ENCODE data around the gene TMEM42.

The TMEM42 gene

DNA sequence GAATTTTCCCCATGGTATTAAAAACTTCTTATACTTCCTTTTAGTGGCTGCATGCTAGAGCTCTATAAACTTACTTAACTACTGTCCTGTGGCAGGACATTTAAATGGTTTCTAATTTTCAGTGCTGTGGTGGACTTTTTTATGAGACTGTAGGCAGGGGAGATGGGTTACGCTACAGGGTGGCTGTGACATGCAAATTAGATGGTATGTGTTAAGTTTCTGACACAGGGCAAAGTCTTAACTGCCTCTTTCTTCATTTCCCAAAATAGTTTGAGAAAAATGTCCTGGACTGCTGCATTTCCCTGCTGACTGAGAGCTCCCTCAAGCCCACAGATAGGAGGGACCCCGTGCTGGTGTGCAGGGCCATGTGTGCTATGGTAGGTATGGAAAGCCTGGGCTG is 34.7 kb downstream of the TMEM42 start:
- Histone ChIP-seq H3K36me3 (ENCODE audit: insufficient read depth, low read length) (no peaks in the 10 kb centered on the region), H3K27ac (no peak overlapping the region), H3K4me3 (no peak overlapping the region), H3K9me3 (ENCODE audit: low read depth, low read length) (no peaks in the 10 kb centered on the region), H3K9ac (ENCODE audit: insufficient read length) (no peak overlapping the region)
- no peak for DNase-seq (ENCODE audit: low read depth, low spot score)
- no peak for TF ChIP-seq FOXP2 (optimal IDR thresholded peaks at IDR 0.05; ENCODE audit: control extremely low read depth, extremely low read length, insufficient read depth)

DNA sequence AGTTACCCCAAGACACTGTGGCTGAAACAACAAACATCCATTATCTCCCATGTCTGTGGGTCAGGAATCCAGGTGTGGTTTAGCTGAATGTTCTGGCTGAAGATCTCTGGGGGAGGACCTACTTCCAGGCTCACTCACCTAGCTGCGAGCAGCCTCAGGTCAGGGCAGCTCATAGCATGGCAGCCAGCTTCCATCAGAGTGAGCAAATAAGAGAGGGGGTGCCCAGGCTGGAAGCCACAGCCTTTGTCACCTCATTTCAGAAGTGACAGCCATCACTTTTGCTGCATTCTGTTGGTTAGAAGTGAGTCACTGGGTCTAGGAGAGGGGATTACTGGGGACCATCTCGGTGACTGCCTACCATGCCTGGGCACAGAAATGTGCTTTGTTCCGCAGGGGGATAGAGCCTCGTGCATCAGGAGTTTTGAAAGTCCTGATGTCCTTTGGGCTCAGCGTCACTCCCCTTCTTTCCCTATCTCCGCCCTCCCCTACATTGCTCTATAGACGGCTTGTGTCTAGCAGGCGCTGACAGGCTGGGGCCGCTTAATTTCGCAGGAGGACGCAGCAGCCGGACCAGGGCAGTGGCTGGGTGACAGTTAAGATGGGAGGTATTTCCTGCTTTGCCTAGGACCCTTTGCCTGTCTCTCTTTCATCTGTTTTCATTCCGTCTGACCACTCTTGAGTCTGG is 38.1 kb downstream of the TMEM42 start:
- no peak overlapping the region for H3K27ac ChIP-seq
- H3K36me3 ChIP-seq (ENCODE audit: insufficient read depth, low read length) = no peaks in the 10 kb centered on the region
- H3K9ac ChIP-seq (ENCODE audit: insufficient read length) = no peak overlapping the region
- no peak overlapping the region for H3K4me3 ChIP-seq
- TF ChIP-seq EZH2 (IDR thresholded peaks at IDR 0.05) = no peak
- no peak for TF ChIP-seq FOXP2 (optimal IDR thresholded peaks at IDR 0.05; ENCODE audit: control extremely low read depth, extremely low read length, insufficient read depth)
- no peak for TF ChIP-seq POLR2AphosphoS5 (IDR thresholded peaks at IDR 0.05; ENCODE audit: borderline replicate concordance, low read depth, low read length)
- no peaks in the 10 kb centered on the region for H3K9me3 ChIP-seq (ENCODE audit: low read depth, low read length)
- DNase-seq (ENCODE audit: low read depth, low spot score) = no peak

DNA sequence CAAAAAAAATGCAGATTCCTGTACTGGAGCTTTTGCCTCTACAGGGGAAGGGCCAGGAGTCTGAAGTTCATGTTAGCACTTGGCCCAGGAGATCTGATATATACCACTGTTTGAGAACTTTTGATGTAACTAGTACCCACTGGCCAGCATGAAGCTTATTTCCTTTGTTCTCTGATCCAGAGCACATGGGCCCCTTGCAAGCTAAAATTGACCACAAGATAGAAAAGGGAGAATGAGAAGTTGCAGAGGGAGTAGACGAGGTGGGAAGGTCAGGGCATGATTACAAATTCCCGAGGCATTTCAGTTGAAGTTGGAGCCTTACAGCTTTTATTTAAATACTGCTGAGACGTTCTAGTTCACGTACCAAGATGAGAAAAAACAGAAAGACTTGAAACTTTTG is 40.9 kb downstream of the TMEM42 start:
- Histone ChIP-seq H3K36me3 (ENCODE audit: insufficient read depth, low read length) (no peaks in the 10 kb centered on the region), H3K9me3 (ENCODE audit: low read depth, low read length) (no peaks in the 10 kb centered on the region), H3K27ac (no peak overlapping the region), H3K4me3 (no peak overlapping the region), H3K9ac (ENCODE audit: insufficient read length) (no peak overlapping the region)
- TF ChIP-seq EZH2 (IDR thresholded peaks at IDR 0.05) = no peak
- TF ChIP-seq FOXP2 (optimal IDR thresholded peaks at IDR 0.05; ENCODE audit: control extremely low read depth, extremely low read length, insufficient read depth) = no peak
- TF ChIP-seq POLR2AphosphoS5 (IDR thresholded peaks at IDR 0.05; ENCODE audit: borderline replicate concordance, low read depth, low read length) = no peak
- DNase-seq (ENCODE audit: low read depth, low spot score) = no peak

DNA sequence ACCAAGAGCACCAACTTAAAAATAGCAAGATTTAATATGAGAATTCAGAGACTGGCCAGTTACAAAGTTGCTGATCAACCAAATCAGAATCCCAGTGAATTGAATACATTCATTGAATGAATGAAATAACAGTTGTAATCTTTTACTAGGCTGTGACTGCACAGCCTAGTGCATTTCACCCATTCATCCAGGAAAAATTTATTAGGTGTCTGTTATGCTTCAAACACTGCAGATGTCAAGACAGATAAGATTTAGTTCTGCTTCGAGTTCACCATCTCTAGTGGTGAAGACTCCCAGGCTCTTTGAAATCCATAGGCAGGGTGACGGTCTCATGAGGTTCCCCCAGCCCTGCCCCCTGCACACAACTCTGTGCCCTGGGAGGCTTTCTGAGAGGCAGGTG is 41.6 kb downstream of the TMEM42 start:
- no peak overlapping the region for H3K9ac ChIP-seq (ENCODE audit: insufficient read length)
- H3K4me3 ChIP-seq = no peak overlapping the region
- no peak for DNase-seq (ENCODE audit: low read depth, low spot score)
- H3K36me3 ChIP-seq (ENCODE audit: insufficient read depth, low read length) = no peaks in the 10 kb centered on the region
- H3K9me3 ChIP-seq (ENCODE audit: low read depth, low read length) = no peaks in the 10 kb centered on the region
- no peak overlapping the region for H3K27ac ChIP-seq
- TF ChIP-seq POLR2AphosphoS5 (IDR thresholded peaks at IDR 0.05; ENCODE audit: borderline replicate concordance, low read depth, low read length) = no peak

DNA sequence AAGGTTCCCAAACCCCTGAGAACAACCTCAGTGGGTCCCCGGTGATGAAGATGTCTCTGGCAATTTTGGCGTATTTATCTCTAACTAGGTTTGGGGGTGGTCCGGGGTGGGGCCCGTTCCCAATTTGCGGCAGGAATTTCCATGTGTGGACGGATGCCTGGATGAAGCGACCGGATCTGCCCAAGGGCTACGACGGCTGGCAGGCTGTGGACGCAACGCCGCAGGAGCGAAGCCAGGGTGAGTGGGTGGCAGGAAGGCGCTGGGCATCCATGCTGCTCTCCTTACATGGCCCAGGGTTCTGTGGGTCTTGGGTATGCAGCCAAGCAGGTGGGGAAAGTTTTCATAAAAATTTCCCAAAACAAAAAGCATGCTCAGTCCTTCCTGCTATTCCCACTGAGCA is 42.0 kb downstream of the TMEM42 start:
- TF ChIP-seq POLR2AphosphoS5 (IDR thresholded peaks at IDR 0.05; ENCODE audit: borderline replicate concordance, low read depth, low read length) = no peak
- no peak for TF ChIP-seq EZH2 (IDR thresholded peaks at IDR 0.05)
- no peak for TF ChIP-seq FOXP2 (optimal IDR thresholded peaks at IDR 0.05; ENCODE audit: control extremely low read depth, extremely low read length, insufficient read depth)
- Histone ChIP-seq H3K36me3 (ENCODE audit: insufficient read depth, low read length) (no peaks in the 10 kb centered on the region), H3K9me3 (ENCODE audit: low read depth, low read length) (no peaks in the 10 kb centered on the region), H3K9ac (ENCODE audit: insufficient read length) (no peak overlapping the region), H3K27ac (no peak overlapping the region), H3K4me3 (no peak overlapping the region)
- DNase-seq (ENCODE audit: low read depth, low spot score) = no peak

DNA sequence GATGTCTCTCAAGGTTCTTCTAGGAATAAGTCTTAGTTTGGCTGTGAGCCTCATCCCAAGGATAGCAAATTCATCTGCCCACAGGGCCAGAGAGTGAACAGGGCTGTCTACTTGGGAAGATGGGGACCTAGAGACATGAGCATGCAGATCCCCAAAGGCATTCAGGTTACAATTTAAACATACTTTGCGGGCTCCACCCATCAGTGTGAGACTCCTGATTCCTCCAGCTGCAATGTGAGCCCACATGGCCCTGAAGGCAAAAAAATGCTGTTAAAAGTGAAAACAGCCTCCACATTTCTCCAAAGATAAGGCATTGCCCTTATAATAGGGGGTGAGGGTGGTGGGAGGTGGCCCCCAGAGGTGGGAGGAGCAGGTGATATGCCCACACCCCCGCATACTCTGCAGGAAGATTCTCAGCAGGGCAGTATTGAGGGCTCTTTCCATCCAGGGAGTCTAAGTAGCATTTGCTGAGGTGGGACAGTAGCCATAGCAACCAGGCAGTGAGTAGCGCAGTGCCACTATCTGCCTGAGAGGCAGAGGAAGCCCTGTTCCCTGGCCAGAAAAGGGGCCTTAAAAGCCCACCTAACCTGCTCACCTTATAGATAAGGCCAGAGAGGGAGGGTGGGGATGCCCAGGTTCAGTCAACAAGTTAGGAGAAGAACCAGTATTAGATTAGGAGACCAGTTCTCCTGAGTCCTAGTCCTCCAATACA is 43.9 kb downstream of the TMEM42 start:
- H3K4me3 ChIP-seq = no peak overlapping the region
- no peak overlapping the region for H3K27ac ChIP-seq
- no peaks in the 10 kb centered on the region for H3K9me3 ChIP-seq (ENCODE audit: low read depth, low read length)
- H3K36me3 ChIP-seq (ENCODE audit: insufficient read depth, low read length) = no peaks in the 10 kb centered on the region
- H3K9ac ChIP-seq (ENCODE audit: insufficient read length) = no peak overlapping the region
- no peak for TF ChIP-seq FOXP2 (optimal IDR thresholded peaks at IDR 0.05; ENCODE audit: control extremely low read depth, extremely low read length, insufficient read depth)
- no peak for TF ChIP-seq POLR2AphosphoS5 (IDR thresholded peaks at IDR 0.05; ENCODE audit: borderline replicate concordance, low read depth, low read length)
- no peak for TF ChIP-seq EZH2 (IDR thresholded peaks at IDR 0.05)
- DNase-seq (ENCODE audit: low read depth, low spot score) = no peak

DNA sequence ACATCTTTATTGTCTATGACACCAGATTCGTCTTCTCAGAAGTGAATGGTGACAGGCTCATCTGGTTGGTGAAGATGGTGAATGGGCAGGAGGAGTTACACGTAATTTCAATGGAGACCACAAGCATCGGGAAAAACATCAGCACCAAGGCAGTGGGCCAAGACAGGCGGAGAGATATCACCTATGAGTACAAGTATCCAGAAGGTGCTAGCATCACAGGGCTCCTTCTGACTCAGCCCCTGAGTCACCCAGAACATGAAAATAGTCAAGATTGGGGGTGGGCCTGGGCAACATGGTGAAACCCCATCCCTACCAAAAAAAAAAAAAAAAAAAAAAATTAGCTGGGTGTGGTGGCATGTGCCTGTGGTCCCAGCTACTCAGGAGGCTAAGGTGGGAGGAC is 45.3 kb downstream of the TMEM42 start:
- no peaks in the 10 kb centered on the region for H3K9me3 ChIP-seq (ENCODE audit: low read depth, low read length)
- TF ChIP-seq EZH2 (IDR thresholded peaks at IDR 0.05) = no peak
- TF ChIP-seq POLR2AphosphoS5 (IDR thresholded peaks at IDR 0.05; ENCODE audit: borderline replicate concordance, low read depth, low read length) = no peak
- TF ChIP-seq FOXP2 (optimal IDR thresholded peaks at IDR 0.05; ENCODE audit: control extremely low read depth, extremely low read length, insufficient read depth) = no peak
- DNase-seq (ENCODE audit: low read depth, low spot score) = no peak

DNA sequence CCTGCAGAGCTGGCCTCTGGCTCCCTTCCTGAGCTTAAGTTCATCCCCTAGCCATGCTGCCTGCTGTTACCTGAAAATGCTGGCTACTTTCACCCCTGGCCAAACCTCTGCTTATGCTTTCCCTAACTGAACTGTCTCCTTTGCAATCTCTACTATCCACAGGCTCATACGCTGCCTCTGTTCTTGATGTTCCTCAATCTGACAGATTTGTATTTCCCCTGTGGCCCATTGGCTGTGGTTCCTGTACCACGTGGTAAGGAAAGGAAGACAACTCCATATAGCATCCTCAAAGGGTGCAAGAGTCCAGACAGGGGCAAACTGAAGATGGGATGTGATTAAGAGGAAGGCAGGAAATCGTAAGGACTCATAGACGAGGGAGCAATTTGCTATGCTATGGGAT is 45.9 kb downstream of the TMEM42 start:
- Histone ChIP-seq H3K36me3 (ENCODE audit: insufficient read depth, low read length) (no peaks in the 10 kb centered on the region), H3K4me3 (no peak overlapping the region), H3K9me3 (ENCODE audit: low read depth, low read length) (no peaks in the 10 kb centered on the region), H3K27ac (no peak overlapping the region), H3K9ac (ENCODE audit: insufficient read length) (no peak overlapping the region)
- DNase-seq (ENCODE audit: low read depth, low spot score) = no peak
- TF ChIP-seq FOXP2 (optimal IDR thresholded peaks at IDR 0.05; ENCODE audit: control extremely low read depth, extremely low read length, insufficient read depth) (no peak), POLR2AphosphoS5 (IDR thresholded peaks at IDR 0.05; ENCODE audit: borderline replicate concordance, low read depth, low read length) (no peak)

More for the DNA sequence above, 45.3 kb downstream of the TMEM42 start:
- Histone ChIP-seq H3K27ac (no peak overlapping the region), H3K4me3 (no peak overlapping the region), H3K36me3 (ENCODE audit: insufficient read depth, low read length) (no peaks in the 10 kb centered on the region), H3K9ac (ENCODE audit: insufficient read length) (no peak overlapping the region)

DNA sequence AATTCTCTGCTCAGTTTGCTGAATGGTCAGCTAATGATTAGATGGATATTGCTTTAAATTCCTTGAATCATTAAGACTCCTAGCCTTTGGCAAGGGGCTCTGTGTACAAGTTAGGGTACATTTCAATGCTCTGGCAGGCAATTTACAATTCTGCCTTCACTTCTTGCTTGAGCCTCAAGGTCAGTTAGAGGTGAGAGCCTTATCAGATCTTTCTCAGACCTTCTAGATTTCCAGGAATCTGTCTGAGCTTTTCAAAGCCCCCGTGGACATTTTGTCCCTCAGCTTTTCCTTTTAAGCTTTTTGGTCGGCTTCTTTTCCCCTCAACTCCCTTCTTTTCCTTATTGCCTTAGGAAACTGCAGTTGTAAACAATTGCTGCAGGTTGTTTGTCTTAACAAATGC is 47.4 kb downstream of the TMEM42 start:
- no peak overlapping the region for H3K4me3 ChIP-seq
- no peak overlapping the region for H3K27ac ChIP-seq
- no peak overlapping the region for H3K9ac ChIP-seq (ENCODE audit: insufficient read length)
- no peaks in the 10 kb centered on the region for H3K9me3 ChIP-seq (ENCODE audit: low read depth, low read length)
- H3K36me3 ChIP-seq (ENCODE audit: insufficient read depth, low read length) = no peaks in the 10 kb centered on the region
- no peak for DNase-seq (ENCODE audit: low read depth, low spot score)
- TF ChIP-seq FOXP2 (optimal IDR thresholded peaks at IDR 0.05; ENCODE audit: control extremely low read depth, extremely low read length, insufficient read depth) = no peak
- no peak for TF ChIP-seq EZH2 (IDR thresholded peaks at IDR 0.05)
- no peak for TF ChIP-seq POLR2AphosphoS5 (IDR thresholded peaks at IDR 0.05; ENCODE audit: borderline replicate concordance, low read depth, low read length)

Measured in SK-N-MC (cell line).